Breast epithelium (tissue), 3 donors: ENCODE results near the gene CPLANE1.

Experiments used
- POLR2A ChIP-seq: fragments of 450-650 bp; IDR thresholded peaks from one replicate; pipeline ENCODE4 v1.6.1; 2016; ENCODE audit warnings: antibody characterized with exemption, mild to moderate bottlenecking, moderate library complexity
- POLR2AphosphoS5 ChIP-seq, 3 donors: sonication (generic); formaldehyde crosslinking; IDR thresholded peaks; one replicate each; pipeline ENCODE4 v1.6.1; 2017; ENCODE audit warnings: antibody characterized with exemption in 3 of 3

DNA sequence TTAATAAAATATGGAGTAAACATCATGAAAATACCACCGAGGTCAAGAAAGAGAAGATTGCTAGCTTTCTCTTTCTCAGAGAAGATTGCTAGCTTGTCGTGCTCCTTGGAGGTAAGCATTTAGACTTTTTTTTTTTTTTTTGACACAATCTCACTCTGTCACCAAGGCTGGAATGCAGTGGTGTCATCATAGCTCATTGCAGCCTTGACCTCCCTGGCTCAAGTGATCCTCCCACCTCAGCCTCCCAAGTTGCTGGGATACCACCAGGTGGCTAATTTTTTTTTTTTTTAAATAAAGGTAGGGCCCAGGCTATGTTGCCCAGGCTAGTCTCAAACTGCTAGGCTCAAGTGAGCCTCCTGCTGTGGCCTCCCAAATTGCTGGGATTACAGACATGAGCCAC lies 26.3 kb upstream of the CPLANE1 start:
- TF ChIP-seq POLR2AphosphoS5 (IDR thresholded peaks at IDR 0.05) (no peak), POLR2A (no peak)
